T-helper 2 cell (primary cell): ENCODE data around the gene FOXRED2.
"Not testable (repeated sequence)": the region's sequence is repeated elsewhere in the genome, so short reads cannot be mapped to it uniquely, and the experiment has no call there.

Experiments
- DNase-seq, 5 experiments: peaks; one replicate each; pipeline versions ENCODE4 v3.0.0 to v3.0.0-alpha.2; 2012 to 2022

FOXRED2 gene

DNA sequence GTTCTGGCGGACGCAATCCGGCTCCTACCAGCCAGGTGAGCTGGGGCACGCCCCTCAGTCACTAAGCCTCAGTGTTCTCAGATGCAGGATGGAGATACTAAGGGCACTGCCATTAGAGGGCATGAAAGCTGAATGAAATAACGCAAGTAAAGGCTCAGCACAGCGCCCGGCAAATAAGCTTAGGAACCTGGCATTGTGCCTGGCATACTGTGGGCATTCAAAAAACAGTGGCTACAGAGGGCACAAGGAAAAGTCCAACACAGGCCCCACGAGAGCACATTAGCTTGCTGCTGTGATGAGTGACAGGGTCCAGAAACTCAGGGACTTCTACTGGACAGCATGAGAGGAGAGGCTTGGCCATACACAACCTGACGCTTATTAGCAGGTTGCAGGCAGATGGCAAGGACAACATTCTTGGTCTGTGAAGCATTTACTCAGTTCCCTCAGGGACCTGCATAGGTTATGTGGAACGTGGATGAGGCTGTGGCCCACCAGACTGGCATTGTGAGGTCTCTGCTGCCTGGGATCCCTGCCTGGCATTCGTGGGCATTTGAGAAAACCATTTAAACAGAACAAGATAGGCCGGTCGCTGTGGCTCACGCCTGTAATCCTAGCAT, 37.6 kb downstream of the FOXRED2 start:
- no peak for DNase-seq

GRCh38 chr22:36467946-36468345, 38.9 kb downstream of the FOXRED2 start:
- DNase-seq = no peak

- DNase-seq = no peak
These were observed 39.6 kb downstream of the FOXRED2 start for GRCh38 chr22:36467042-36467810.

GRCh38 chr22:36466258-36466657, 40.6 kb downstream of the FOXRED2 start:
- no peak for DNase-seq

DNA sequence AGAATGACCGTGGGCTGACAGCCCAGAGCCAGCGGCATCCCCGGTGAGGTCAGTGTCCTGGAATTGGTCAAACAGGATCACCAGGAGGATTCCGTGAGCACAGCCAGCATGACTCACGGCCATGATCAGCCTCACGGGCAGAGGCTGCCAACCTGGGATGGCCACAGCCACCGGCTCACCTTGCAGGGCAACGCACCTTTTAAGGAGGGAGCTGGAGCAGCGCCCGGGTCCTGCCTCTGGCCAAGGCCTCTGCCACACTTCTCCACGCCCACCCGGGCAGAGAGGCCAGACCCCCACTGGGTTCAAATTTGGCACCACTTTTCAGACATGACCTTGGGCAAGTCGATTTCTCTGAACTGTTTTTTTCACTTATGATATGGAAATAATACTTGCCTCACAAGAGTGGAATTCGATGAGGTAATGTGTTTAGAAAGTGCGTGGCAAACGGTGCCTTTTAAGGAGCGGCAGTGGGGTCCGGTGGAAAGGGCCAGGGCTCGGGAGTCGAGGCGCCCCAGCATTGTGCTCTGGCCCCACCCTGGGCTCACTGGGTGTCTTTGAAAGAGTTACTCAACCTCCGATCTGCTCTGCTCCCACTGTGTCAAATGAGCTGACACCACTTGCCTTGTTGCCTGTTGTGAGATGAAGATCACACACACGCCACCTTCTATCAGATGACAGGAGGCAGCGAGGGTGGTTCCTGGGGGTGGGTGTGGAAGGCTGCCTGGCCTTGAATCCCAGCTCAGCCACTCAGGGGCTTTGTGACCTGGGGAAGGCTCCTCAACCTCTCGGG, 41.4 kb downstream of the FOXRED2 start:
- no peak for DNase-seq

GRCh38 chr22:36464715-36465231, 42.1 kb downstream of the FOXRED2 start:
- DNase-seq = no peak

DNA sequence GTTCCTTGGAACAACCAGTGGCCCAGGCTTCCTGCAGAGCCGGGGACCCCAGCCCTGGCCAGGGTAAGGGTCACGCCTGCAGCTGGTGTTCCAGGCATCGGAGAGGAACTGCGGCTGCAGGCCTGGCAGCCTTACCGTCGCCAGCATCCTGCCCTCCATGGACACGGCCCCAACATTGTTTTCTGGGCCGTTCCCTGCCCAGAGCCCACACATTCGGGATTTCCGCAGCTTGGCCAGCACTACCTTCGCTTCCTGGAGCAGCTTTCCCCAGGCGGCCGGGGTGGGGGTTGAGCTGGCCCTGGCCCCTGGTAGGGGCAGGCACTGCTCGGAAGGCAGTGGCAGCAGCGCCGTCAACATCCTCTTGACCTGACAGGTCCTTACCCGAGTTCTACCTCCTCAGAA, 43.1 kb downstream of the FOXRED2 start:
- DNase-seq = no peak

GRCh38 chr22:36461665-36462649, 44.9 kb downstream of the FOXRED2 start:
- DNase-seq = no peak

GRCh38 chr22:36460202-36460601, 46.6 kb downstream of the FOXRED2 start:
- DNase-seq = no peak

- DNase-seq = no peak
These were observed 49.0 kb downstream of the FOXRED2 start for GRCh38 chr22:36457688-36458450.

GRCh38 chr22:36456464-36456845, 50.4 kb downstream of the FOXRED2 start:
- no peak for DNase-seq

GRCh38 chr22:36455571-36456463, 51.0 kb downstream of the FOXRED2 start:
- no peak for DNase-seq

DNA sequence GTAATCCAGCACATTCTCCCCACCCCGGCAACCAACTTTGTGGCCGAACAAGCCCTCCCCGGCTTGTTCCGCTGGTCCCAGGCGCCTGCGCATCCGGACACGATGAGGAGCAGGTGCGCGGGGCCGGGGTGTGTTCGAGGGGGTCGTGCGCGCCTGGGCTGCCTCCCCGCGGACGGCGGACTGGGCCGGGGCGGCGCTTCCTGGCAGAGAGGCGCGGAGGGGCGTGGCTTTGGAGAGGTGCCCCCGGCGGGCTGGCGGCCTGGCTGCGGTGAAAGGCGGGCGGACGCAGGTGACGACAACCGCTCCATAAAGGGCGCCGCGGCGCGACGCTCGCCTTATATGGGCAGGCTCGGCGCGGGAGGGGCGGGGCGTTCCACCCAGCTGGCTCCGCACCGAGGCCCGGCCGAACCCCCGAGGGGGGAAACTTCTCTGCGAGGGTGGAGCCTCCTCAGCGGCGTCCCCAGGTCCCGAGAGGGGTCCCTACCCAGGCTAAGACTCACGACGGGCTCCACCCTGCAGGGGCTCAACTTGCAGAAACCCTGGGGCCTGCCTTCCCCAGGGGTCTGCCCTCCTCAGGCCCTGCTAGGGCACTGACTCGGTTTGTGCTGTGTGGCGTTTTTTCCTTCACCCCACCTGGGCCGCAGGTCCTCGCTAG, 51.8 kb downstream of the FOXRED2 start:
- peak; percentile 88 to 98 (median 96) for DNase-seq

- DNase-seq = peak in 1 of 5 experiments; percentile 16
These were observed 52.9 kb downstream of the FOXRED2 start for GRCh38 chr22:36453855-36454378.

DNA sequence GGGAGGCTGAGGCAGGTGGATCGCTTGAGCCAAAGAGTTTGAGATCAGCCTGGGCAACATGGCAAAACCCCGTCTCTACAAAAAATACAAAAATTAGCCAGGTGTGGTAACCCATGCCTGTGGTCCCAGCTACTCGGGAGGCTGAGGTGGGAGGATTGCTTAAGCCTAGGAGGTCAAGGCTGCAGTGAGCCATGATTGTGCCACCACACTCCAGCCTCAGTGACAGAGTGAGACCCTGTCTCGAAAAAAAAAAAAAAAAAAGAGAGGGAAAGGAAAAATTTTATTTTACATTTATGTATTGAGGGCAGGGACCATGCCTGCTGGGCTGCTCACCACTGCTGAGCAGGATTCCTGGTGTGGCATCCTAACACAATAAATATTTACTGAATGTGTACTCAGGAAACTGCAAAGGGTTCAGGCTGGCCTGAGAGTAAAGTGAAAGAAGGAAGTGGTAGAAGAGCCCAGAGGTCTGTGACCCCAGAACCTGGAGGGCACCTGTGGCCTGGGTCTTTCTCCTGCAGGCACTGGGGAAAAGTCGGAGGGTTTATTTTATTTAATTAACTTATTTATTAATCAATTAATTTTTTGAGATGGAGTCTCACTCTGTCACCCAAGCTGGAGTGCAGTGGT, 53.7 kb downstream of the FOXRED2 start:
- DNase-seq = peak in 1 of 5 experiments; percentile 24

- peak in 1 of 5 experiments; percentile 26 for DNase-seq
These were observed 54.4 kb downstream of the FOXRED2 start for GRCh38 chr22:36452250-36452977.

DNA sequence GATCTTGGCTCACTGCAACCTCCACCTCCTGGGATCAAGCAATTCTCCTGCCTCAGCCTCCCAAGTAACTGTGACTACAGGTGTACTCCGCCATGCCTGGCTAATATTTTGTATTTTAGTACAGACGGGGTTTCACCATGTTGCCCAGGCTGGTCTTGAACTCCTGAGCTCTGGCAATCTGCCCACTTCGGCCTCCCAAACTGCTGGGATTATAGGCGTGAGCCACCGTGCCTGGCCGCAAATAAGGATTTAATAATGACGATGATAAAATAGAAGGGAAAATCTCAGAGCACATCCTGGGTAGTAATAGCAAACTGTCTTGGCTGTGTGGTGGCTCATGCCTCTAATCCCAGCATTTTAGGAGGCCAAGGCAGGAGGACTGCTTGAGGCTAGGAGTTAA, 55.9 kb downstream of the FOXRED2 start:
- not testable (repeated sequence) for DNase-seq

DNA sequence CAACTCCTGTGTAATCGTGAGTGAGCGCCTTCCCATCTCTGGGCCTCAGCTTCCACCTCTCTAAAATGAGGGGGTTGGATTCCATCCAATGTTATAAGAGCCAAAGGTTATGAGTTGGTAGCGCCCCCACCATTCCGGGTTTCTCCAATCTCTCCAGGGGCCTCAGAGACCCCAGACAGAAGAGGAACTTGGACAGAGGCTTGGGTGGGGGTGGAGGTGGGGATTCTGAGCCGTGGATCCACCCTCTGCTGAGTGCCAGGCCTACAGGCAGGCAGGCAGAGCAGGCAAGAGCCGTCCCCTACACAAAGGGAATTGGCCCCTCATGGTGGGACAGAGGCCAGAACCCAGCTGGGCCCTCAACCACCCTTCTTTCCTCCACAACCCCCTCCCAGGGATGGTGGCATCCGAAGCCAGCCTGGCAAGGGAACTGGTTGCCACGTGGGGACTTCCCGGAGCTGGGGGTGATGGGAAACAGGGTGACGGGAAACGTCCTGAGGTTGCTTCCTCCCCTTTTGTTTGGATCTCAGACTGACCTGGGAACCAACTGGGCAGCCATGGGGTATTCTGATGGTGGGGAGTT, 57.2 kb downstream of the FOXRED2 start:
- DNase-seq = no peak
